ENCODE results near the gene DPYSL5.

Gene DPYSL5, protein sequence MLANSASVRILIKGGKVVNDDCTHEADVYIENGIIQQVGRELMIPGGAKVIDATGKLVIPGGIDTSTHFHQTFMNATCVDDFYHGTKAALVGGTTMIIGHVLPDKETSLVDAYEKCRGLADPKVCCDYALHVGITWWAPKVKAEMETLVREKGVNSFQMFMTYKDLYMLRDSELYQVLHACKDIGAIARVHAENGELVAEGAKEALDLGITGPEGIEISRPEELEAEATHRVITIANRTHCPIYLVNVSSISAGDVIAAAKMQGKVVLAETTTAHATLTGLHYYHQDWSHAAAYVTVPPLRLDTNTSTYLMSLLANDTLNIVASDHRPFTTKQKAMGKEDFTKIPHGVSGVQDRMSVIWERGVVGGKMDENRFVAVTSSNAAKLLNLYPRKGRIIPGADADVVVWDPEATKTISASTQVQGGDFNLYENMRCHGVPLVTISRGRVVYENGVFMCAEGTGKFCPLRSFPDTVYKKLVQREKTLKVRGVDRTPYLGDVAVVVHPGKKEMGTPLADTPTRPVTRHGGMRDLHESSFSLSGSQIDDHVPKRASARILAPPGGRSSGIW

DNA sequence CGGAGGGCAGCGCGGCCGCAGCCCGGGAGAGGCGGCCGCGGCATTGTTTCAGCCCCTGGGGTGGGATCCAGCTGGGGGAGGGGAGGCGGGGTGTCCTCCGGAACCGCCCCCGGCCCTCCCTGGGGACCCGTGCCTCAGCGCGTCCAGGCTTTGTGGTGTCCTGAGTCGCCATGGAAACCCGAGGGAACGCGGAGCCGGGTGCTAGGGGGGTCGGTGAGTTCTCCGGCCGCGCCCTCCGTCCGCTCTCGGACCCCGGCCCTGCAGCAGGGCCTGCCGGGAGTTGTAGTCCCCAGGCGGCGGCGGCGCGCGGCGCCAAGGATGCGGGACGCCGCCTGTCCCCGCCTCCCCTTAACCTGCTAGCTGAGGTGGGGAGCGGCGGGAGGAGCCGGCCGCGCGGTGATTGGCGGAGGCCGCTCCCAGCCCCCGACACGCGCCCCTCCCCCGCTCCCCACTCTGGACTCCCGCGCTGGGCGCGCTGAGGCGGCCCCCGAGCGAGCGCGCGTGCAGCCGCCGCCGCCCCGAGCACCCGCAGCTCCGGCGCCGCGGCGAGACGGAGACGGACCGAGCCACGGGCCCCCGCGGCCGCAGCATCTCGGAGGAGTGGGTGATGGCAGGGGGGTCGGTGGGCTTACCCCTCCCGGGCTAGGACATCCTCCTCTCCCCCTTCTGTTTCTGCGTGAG is at the start of gene DPYSL5:
TSS of gene DPYSL5 (plus strand) at position 478 of the 681 bp plus-strand sequence. CDS start 50,368 bp downstream, outside the sequence.
- TF ChIP-seq, protein P1, sequence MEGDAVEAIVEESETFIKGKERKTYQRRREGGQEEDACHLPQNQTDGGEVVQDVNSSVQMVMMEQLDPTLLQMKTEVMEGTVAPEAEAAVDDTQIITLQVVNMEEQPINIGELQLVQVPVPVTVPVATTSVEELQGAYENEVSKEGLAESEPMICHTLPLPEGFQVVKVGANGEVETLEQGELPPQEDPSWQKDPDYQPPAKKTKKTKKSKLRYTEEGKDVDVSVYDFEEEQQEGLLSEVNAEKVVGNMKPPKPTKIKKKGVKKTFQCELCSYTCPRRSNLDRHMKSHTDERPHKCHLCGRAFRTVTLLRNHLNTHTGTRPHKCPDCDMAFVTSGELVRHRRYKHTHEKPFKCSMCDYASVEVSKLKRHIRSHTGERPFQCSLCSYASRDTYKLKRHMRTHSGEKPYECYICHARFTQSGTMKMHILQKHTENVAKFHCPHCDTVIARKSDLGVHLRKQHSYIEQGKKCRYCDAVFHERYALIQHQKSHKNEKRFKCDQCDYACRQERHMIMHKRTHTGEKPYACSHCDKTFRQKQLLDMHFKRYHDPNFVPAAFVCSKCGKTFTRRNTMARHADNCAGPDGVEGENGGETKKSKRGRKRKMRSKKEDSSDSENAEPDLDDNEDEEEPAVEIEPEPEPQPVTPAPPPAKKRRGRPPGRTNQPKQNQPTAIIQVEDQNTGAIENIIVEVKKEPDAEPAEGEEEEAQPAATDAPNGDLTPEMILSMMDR (IDR thresholded peaks at IDR 0.05): no peak

DNA sequence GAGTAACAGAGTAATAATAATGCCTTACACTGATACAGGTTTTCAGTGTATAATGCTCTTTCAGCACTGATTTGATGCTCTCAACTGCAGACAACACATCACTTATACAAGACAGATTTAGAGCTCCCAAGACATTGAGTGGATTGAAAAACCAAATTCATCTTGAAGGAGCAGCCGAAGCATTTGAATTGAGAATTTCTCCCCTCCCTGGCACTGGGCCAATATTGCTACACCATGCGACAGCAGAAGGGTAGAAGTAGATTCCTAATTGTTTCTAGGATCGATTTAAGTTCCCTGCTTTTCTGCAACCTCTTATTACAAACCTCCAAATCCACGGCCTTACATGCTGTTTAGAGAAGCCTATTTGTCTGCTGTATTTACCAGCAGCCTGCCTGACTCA is 46.6 kb upstream of the DPYSL5 start:
- TF ChIP-seq, protein P1 (IDR thresholded peaks at IDR 0.05): no peak

DNA sequence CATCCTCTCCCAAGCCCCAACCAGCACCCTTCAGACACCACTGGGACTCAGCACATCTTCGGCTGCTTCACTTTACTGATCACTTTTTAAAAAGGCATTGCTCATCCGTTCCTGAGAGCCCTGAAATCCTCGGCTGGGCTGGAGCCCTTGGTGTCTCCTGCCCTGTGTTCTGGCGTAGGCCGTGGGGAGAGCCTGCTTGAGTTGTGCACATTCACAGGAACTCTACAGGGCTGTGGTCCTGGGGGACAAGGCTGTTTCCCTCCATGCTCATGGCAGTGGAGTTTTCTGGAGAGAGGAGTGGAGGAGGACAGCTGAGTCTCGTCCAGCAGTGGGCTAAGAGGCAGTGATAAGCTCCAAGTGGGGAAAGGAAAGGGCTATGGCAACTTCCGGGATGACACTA is 46.1 kb upstream of the DPYSL5 start:
- TF ChIP-seq, protein P1 (IDR thresholded peaks at IDR 0.05): no peak

DNA sequence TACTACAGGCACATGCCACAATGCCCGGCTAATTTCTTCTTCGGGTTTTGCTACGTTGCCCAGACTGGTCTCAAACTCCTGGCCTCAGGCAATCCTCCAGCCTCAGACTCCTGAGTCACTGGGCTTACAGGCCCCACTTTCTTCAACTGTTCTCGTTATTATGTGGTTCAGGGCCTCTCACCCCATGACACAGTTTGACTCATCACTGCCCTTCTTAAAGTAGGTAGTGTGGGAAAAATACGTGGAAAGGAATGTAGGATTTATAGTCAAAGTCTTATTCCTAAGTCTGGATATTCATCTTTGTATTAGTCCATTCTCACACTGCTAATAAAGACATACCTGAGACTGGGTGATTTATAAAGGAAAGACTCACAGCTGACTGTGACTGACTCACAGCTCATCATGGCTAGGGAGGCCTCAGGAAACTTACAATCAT is 42.7 kb upstream of the DPYSL5 start:
- TF ChIP-seq, protein P1 (IDR thresholded peaks at IDR 0.05): no peak

DNA sequence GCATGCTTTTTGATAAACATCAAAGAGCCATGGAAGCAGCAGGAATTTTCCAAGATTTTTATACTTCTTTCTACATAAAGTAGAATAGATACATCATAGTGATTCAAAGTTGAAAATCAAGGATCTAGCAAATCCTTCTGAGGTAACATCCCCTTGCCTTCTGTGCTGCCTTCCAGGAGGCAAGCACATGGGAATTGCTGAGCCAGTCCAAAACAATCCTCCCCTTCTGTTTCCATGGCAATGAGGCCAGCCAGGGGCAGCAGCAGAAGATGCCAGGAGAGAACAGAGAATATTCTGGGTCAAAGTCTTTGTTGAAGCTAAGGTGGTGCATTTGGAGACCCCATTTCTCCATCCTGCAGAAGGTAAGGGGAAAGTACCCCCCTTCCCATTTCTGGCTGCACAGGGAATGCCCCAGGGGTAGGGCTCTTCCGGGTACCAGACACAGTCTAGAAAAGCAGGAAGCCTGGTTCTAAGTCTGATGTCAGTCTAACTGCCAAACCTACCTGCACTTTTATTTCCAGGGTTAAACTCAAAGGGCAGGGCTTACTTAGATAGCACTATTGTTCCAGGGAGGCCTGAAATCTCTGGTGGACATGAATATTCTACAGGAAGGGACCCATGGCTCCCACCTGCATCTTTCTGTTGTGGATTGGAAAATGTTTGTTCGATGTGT is 40.0 kb upstream of the DPYSL5 start:
- TF ChIP-seq, protein P1 (IDR thresholded peaks at IDR 0.05): no peak

DNA sequence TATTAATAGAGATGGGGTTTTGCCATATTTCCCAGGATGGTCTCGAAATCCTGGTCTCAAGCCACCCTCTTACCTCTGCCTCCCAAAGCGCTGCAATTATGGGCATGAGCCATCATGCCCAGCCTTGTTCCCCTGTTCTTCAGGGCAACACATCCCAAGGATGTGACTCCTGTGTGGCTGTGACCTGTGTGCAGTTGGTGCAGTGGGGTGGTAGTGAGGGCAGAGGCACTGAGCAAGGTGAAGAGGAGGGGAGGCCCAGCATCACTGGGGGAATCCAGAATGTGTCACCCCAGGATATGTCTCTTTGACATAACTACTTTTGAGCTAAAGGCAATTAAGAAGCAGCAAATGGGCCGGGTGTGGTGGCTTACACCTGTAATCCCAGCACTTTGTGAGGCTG is 38.7 kb upstream of the DPYSL5 start:
- TF ChIP-seq, protein P1 (IDR thresholded peaks at IDR 0.05): no peak

DNA sequence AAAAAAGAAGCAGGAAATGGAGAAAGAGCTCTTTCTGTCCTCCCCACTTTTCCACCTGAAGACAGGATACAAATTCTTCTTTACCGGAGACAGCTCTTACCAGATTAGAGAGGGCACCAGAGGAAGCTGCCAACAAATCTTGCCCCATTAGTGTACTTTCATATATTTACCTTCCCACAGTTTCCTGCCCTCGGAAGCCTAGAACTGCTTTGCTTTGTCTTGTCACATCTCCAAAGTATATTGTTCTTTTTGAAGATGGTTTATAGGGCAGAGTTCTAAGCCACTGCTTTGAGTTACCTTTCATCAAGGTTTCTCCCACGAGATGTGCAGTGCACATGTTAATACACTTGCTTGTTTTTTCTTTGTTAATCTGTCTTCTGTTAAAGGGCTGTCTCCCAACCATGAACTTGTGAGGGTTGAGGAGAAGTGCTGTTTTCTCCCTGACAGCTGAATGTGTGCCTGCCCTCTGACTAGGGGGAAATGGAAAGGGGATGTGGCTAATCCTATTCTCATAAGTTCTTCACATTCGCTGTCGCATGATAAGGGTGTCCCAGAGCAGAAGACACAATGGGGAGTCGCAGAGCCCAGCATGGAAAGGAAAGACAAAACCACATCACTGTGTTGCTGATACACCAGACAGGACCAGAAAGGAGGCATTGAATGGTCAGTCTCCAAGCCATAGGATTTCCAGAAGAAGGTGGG is 37.9 kb upstream of the DPYSL5 start:
- TF ChIP-seq, protein P1 (IDR thresholded peaks at IDR 0.05): no peak

Measured in LNCAP (cell line).